Activated T-cell treated with anti-CD3 and anti-CD28 coated beads for 24 hours (primary cell): ENCODE data around the gene PALB2.

Experiments
- DNase-seq: peaks from one replicate; pipeline ENCODE4 v3.0.0-alpha.2; 2020; ENCODE audit warnings: low read depth

The PALB2 gene

DNA sequence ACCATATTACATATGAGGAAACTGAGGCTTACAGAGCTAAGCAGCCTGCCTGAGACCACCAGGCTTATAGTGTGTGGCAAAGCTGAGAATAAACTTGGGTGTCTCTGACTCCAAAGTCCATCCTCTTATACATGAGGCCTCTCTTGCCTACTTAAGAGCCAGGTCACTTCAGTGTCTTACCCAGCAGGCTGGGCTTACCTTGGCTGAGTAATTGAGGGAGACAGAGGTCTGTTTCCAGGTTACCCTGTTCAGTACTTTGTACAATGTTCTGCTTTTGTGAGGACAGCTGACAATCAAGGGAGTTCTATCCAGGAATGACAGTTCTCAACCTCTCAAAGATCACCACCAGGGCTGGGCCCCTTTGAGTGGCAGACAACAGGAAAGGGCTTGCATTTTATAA is 59.3 kb downstream of the PALB2 start:
- no peak for DNase-seq

DNA sequence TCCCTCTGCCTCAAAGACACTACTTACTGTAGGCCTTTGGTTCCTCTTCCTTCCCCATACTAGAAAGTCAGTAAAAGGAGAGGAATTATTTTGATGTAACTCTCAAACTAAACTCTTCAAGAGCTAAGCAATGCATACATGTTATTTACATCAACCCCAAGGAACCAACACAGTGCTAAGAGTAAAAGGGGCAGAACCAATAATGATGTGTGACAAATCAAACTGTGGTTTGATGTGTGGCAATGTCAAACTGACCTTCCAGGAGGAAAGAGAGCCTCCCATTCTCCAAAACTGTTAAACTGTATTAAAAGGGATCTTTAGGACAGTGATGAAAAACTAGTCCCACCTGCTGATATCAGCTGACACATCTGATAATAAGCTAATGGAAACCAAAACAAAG is 60.7 kb downstream of the PALB2 start:
- DNase-seq: no peak

GRCh38 chr16:23579371-23579770 is 61.7 kb downstream of the PALB2 start:
- no peak for DNase-seq

DNA sequence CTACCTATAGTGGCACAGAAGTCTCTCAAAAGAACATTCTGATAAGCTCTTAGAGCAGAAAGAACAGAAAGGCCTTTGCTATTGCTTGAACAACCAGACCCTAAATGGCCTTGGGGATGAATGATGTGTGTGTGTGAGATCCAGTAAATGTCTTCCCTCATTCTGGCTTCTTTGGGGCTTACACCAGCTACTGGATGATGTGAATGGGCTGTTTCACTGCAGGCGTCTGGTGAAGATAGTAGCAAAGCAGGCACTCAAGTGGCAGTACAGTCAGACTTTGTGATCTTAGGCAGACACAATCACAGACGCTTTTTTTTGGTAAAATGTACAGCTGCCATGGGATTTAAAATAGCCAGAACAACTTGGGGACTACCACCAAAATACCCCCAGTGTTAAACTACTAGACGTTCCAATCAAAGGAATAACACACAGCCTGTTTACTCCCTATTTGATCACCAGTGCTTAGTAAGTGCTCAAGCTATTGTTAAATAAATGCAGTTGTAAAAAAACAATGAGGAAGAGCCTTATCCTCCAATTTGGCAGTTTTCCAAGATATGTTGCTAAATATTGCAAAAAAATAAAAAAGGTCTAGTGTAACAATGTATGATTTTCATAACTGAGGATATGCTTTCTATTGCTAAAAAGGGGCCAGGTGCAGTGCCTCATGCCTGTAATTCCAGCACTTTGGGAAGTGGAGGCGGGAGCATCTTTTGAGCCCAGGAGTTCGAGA is 62.8 kb downstream of the PALB2 start:
- DNase-seq: no peak

- no peak for DNase-seq
Measured at GRCh38 chr16:23577493-23577892, 63.6 kb downstream of the PALB2 start.

DNA sequence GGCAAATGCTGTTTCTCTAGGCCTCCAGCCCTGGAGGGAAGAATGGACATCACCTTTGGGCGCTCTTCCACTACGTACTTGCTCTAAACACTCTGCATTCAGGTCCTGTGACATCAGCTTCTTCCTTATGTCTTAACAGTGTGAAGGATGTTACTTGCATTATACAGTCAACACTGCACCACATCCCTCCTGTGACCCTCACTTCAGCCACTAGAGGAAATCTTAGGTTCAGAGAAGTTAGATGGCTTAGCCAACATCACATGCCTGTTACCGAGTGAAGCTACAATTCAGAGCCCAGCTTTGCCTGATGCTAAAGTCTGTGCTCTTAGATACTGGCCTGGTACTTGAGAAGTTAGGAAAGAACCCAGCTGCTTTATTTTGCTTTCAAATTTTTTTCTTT is 65.3 kb downstream of the PALB2 start:
- DNase-seq: no peak

- no peak for DNase-seq
Measured at GRCh38 chr16:23573817-23574216, 67.3 kb downstream of the PALB2 start.

DNA sequence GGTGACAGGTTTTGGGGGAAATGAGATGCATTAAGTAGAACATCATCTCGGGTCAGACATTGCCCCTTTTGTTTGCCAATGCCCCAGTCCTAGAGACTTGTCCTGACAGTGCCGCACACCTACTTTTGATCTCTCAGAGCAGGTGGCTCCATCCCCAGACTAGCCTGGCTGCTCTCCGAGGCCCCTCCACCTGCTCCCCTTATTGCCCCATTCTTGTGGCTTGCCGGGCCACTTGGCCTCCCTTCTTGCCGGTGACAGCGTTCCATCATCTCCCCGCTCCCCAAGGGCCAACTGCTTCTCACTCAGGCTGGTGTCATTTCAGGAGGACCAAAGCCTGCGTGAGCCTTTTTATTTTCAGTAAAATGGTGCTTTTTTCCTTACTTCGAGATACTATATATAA is 68.7 kb downstream of the PALB2 start:
- DNase-seq: no peak

GRCh38 chr16:23571895-23572294 is 69.2 kb downstream of the PALB2 start:
- DNase-seq: no peak

DNA sequence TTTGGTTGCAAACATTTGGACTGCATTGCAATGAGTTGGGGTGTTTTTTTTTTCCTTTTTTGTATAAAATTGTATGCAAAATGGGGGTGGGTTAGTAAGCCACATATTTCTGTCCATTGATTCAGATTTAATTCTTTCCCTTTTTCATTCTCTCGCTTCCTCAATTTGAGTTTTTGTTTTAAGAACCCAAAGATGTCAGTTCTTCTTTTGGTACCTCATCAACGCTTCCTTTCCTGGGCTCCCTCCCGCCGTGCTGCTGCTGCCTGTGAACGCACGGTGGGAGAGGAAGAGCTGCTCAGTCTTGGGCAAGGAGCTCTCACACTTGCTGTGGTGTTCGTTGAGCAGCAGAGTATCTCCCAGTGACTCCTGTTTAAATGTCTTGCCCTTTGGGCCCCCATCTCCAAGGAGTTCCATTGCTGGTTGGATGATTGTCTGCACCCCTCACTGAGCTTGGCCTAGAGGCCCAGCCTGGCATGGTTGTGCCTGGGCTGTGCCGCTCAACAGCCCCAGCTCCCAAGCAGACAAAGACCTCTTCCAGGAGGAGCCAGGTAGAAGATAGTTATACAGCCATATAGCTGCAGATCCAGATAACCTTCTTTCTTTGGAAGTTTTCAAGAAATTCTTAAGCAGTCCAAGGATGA is 70.0 kb downstream of the PALB2 start:
- no peak for DNase-seq

DNA sequence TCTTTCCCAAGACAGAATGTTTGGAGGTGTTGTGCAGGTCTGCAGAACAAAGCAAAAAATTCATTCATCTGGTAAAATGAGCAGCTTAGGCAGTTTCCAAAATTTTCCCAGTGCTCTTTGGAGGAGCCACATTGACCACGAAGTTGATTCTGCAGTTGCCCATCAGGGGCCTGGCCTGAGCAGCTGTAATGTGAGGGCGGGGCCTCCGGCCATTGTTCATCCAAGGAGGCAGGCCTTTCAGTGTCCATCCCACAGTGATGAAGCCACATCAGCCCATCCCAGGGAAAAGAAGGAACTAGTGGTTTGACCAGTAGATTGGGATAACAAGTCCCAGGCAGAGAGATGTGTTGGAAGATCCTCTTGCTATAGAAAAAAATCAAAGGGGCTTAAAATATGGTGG is 73.5 kb downstream of the PALB2 start:
- DNase-seq: no peak

GRCh38 chr16:23566724-23567123 is 74.4 kb downstream of the PALB2 start:
- no peak for DNase-seq

GRCh38 chr16:23564575-23565363 is 76.3 kb downstream of the PALB2 start:
- DNase-seq: no peak

DNA sequence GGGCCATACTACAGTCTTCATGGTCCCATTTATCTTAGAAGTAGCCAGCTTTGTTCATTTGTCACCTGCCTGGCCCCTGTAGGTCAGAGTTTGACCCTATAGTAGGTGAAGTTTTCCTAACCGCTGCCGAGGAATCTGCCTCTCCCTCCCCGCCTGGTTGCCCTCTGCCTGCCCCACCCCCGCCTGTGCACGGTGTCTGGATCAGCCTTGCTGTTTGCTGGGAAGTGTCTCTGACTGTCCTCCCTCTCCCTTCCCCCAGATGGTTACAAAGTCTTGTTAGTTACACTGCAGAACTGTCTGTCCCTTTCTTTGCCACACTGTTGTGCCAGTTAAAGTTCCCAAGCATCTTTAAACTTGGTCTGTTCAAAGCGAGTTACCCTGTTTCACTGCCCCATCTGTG is 77.9 kb downstream of the PALB2 start:
- no peak for DNase-seq

DNA sequence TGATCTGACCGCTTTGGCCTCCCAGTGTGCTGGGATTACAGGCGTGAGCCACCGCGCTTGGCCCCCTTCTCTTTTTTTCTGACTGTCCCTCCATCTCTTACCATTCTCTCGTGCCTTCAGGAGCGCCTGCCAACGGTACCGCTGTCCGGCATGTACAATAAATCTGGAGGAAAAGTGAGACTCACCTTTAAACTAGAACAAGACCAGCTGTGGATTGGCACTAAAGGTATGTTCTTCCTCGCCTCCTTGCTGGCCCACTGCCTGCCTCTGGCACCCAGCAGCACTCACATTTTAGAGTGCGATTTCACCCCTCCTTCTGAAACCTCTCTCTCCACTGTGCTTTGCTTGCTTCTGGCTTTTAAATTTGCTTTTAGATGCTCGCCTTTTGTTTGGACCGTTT is 78.6 kb downstream of the PALB2 start:
- DNase-seq: no peak

DNA sequence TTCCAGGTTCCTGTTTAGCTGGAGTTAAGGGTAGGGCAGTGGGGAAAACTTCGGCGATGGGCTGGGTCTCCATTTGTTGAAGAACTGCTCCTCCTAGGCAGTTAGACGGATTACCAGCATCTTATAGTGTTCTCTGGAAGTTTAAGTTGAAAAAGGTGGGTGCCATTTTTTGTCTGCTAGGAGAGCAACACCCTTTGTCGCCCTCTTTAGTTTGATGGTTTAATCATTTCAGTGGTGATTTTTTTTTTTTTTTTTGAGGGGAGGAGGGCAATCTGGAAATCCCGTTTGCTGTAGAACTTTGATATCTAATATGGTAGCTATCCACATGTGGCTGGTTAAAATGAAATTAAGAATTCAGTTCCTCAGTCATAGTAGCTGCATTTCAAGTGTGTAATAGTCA is 79.5 kb downstream of the PALB2 start:
- DNase-seq: no peak

- peak; percentile 4 for DNase-seq
Measured at GRCh38 chr16:23557779-23558702, 83.1 kb downstream of the PALB2 start.

DNA sequence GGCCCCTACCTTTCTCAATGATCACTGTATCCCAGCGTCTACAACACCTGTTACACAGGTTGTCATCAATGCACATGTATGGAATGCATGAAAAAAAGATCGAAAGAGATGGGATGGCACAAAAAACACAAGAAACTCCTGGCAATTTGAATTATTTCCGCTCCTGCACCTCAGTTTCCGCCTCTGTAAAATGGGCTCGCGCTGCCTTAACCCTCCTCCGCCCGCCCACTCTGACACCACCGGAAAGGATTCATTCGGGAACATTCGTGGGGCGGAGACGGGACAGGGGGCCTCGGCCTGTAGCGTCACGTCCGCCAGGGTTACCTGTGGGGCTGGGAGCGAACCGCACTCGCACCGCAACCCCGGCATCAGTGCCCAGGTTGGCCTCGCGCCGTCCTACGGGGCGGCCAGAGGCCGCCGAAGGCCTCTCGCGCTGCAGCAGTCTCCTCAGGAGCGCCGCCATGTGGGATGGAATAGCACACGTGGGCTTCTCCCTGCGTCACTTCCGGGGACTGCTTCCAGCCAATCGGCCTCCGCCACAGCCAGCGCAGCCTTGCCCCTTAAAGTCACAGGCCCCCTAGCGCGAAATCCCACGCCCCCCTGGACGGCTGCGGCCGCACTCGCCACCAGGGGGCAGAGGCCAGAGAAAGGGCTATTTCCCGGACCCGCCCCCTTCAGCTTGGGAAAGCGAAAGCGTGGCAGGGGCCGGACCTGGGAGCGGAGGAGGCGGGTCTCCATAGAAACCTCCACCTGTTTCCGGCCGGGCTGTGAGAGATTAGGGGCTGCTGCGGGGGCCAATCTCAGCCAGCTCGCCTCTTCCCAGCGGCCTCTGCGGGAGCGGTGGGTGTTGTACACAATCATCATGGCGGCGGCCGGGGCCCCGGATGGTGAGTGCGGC is 84.0 kb downstream of the PALB2 start, which contains the start of the genes EARS2 and UBFD1:
Gene EARS2 (minus strand): TSS at position 470 of the 898 bp plus-strand sequence. CDS start 7 bp downstream, at position 463.
Gene UBFD1 (plus strand): TSS at position 847 of the 898 bp plus-strand sequence. CDS start 16 bp downstream, at position 863.
- DNase-seq: peak; percentile 99

- DNase-seq: no peak
Measured at GRCh38 chr16:23554536-23554935, 86.6 kb downstream of the PALB2 start.
